HEK293 (cell line): ENCODE measurements around the gene KLHDC7A.
A peak's percentile ranks its signal among the peaks of the same experiment; 100 is the strongest.

Experiments used
- CTCF ChIA-PET: fragments of 350-600 bp; formaldehyde crosslinking; extraction: SDS; loops from one replicate; lab custom pipeline; 2021; ENCODE audit warnings: antibody characterized with exemption; lab: Yijun Ruan, JAX
- POLR2A ChIA-PET: fragments of 300-600 bp; formaldehyde crosslinking; extraction: SDS; loops from one replicate; lab custom pipeline; 2020; ENCODE audit warnings: antibody characterized with exemption, inconsistent platforms; lab: Yijun Ruan, JAX
- H3K27ac ChIP-seq: fragments of 200-500 bp; sonication (Bioruptor generic); 2 replicates; pipeline ENCODE4 v1.5.1; 2014; ENCODE audit warnings: low read depth, low read length, control low read depth, inconsistent platforms; ENCODE audit errors: extremely low read depth
- H3K36me3 ChIP-seq, 2 experiments: fragments of 200-500 bp in 1 of 2; sonication (Bioruptor generic) in 1 of 2; 1 replicate in 1 of 2; 2 replicates in 1 of 2; pipeline ENCODE4 v1.5.1; 2014 to 2017; ENCODE audit warnings: inconsistent platforms in 2 of 2, low read length in 2 of 2; ENCODE audit not compliant: control insufficient read depth in 2 of 2, insufficient read depth in 1 of 2
- H3K4me1 ChIP-seq: fragments of 200-500 bp; sonication (Bioruptor generic); 2 replicates; pipeline ENCODE4 v1.5.1; 2014; ENCODE audit warnings: mild to moderate bottlenecking, low read length, inconsistent platforms; ENCODE audit not compliant: control insufficient read depth, insufficient read depth
- H3K4me3 ChIP-seq: 2 replicates; pipeline ENCODE4 v1.5.1; 2011; ENCODE audit warnings: low read depth, mild to moderate bottlenecking, control low read depth, low read length, moderate library complexity
- H3K9me3 ChIP-seq: fragments of 200-500 bp; sonication (Bioruptor generic); 2 replicates; pipeline ENCODE4 v1.5.1; 2014; ENCODE audit warnings: low read depth, low read length, inconsistent platforms; ENCODE audit not compliant: control insufficient read depth, insufficient read depth
- EGR2 ChIP-seq: fragments of 450-650 bp; formaldehyde crosslinking; IDR thresholded peaks from 2 replicates; pipeline ENCODE4 v1.5.1; 2016; ENCODE audit warnings: low read depth, missing biosample characterization, missing genetic modification characterization
- HIC1 ChIP-seq: fragments of 450-650 bp; formaldehyde crosslinking; IDR thresholded peaks from 2 replicates; pipeline ENCODE4 v1.5.1; 2016; ENCODE audit warnings: missing biosample characterization, missing genetic modification characterization
- KLF17 ChIP-seq: fragments of 450-650 bp; formaldehyde crosslinking; IDR thresholded peaks from 2 replicates; pipeline ENCODE4 v1.5.1; 2016; ENCODE audit warnings: missing biosample characterization, missing genetic modification characterization
- OSR2 ChIP-seq: fragments of 450-650 bp; formaldehyde crosslinking; IDR thresholded peaks from 2 replicates; pipeline ENCODE4 v1.5.1; 2016; ENCODE audit warnings: missing biosample characterization, missing genetic modification characterization
- PATZ1 ChIP-seq: fragments of 450-650 bp; formaldehyde crosslinking; IDR thresholded peaks from 2 replicates; pipeline ENCODE4 v1.5.1; 2016; ENCODE audit warnings: missing biosample characterization, missing genetic modification characterization
- SCRT2 ChIP-seq: fragments of 450-650 bp; formaldehyde crosslinking; IDR thresholded peaks from 2 replicates; pipeline ENCODE4 v1.5.1; 2016; ENCODE audit warnings: missing biosample characterization, missing genetic modification characterization
- ZBTB17 ChIP-seq: fragments of 450-650 bp; formaldehyde crosslinking; IDR thresholded peaks from 2 replicates; pipeline ENCODE4 v1.5.1; 2016; ENCODE audit warnings: missing biosample characterization, missing genetic modification characterization
- ZFHX2 ChIP-seq: fragments of 450-650 bp; formaldehyde crosslinking; conservative IDR thresholded peaks from 2 replicates; pipeline ENCODE4 v1.5.1; 2016; ENCODE audit warnings: missing biosample characterization, missing genetic modification characterization
- ZNF114 ChIP-seq: fragments of 450-650 bp; formaldehyde crosslinking; IDR thresholded peaks from 2 replicates; pipeline ENCODE4 v1.5.0; 2017; ENCODE audit warnings: missing biosample characterization, missing genetic modification characterization
- ZNF16 ChIP-seq: fragments of 450-650 bp; formaldehyde crosslinking; IDR thresholded peaks from 2 replicates; pipeline ENCODE4 v1.5.1; 2016; ENCODE audit warnings: low read depth, missing biosample characterization, missing genetic modification characterization
- ZNF221 ChIP-seq: fragments of 450-650 bp; formaldehyde crosslinking; IDR thresholded peaks from 2 replicates; pipeline ENCODE4 v1.5.1; 2017; ENCODE audit warnings: missing biosample characterization, missing genetic modification characterization, borderline replicate concordance
- ZNF529 ChIP-seq: fragments of 450-650 bp; formaldehyde crosslinking; IDR thresholded peaks from 2 replicates; pipeline ENCODE4 v1.5.1; 2017; ENCODE audit warnings: missing genetic modification characterization, missing biosample characterization; ENCODE audit not compliant: insufficient replicate concordance
- ZNF600 ChIP-seq: fragments of 450-650 bp; formaldehyde crosslinking; IDR thresholded peaks from 2 replicates; pipeline ENCODE4 v1.5.1; 2016; ENCODE audit warnings: missing biosample characterization, missing genetic modification characterization
- ZNF629 ChIP-seq: fragments of 450-650 bp; formaldehyde crosslinking; IDR thresholded peaks from 2 replicates; pipeline ENCODE4 v1.5.1; 2017; ENCODE audit warnings: missing biosample characterization, missing genetic modification characterization
- ZNF654 ChIP-seq: fragments of 450-650 bp; formaldehyde crosslinking; IDR thresholded peaks from 2 replicates; pipeline ENCODE4 v1.5.1; 2016; ENCODE audit warnings: low read depth, missing biosample characterization, missing genetic modification characterization
- TF ChIP-seq, protein P1 (sequence below): fragments of 450-650 bp; formaldehyde crosslinking; IDR thresholded peaks from 2 replicates; pipeline ENCODE4 v1.5.1; 2017; ENCODE audit warnings: missing biosample characterization, missing genetic modification characterization
- TF ChIP-seq, protein P2 (sequence below): fragments of 450-650 bp; formaldehyde crosslinking; IDR thresholded peaks from 2 replicates; pipeline ENCODE4 v1.5.1; 2016; ENCODE audit warnings: missing biosample characterization, missing genetic modification characterization
- TF ChIP-seq, protein P3 (sequence below): fragments of 450-650 bp; formaldehyde crosslinking; IDR thresholded peaks from 2 replicates; pipeline ENCODE4 v1.5.1; 2016; ENCODE audit warnings: missing biosample characterization, missing genetic modification characterization

KLHDC7A gene

DNA sequence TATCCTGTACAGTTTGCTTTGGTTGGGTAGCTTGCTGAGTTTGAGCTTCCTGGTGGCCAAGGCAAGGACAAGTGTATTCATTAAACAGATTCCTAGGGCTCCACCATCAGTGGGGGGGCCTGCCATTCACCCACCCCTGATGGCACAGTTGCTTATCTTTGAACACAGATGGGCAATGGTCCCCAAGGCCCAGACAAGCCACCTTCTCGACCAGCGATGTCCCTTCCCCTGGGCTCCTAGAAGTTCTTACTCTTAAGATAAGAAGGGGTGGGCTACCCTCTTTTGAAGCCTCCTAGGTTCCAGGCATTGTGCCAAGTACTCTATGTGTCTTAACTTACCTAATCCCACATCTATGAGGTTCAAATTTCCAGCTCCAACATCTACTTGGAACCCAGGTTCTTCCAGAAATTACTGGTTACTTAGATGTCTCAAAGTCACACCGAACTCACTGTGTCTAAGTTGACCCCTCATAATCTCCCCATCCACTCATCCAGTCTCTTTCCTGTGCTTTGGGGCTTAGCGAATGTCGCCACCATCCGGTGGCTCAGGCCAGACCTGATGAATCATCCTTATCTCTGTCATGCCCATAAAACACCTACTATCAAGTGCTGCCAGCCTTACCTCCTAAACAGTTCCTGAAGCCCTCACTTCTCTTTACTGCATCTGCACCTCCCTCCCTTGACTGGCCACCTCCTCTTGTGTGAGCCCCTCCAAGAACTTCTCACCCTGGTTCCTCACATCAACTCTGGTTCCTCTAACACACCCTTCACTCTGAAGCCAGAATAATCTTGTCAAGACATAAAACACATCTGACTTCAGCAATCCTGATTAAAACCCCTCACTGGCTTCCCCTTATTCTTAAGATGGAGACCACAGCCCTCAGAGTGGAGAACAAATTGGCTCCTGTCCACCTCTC is 50.1 kb downstream of the KLHDC7A start:
- POLR2A ChIA-PET: no interaction called here
- no peaks in the 10 kb centered on the region for H3K9me3 ChIP-seq
- CTCF ChIA-PET: interaction anchor here (0.6 to 1.8 kb wide), 6 partner anchors 20 to 607 kb away, joined by 3 to 6 read pairs (median 3); no protein-coding TSS in a partner anchor
- H3K36me3 ChIP-seq: no peaks in the 10 kb centered on the region
- H3K4me1 ChIP-seq: no peaks in the 10 kb centered on the region
- H3K27ac ChIP-seq: no peak overlapping the region
- TF ChIP-seq ZBTB17 (tag by site-specific recombination) (peak; percentile 64), ZNF629 (tag by site-specific recombination) (0 out of 2 replicates have a peak, but pooled peaks have one; percentile 27), ZNF529 (no peak), ZNF600 (peak; percentile 48; the same call in 1 of the 2 replicates), ZNF16 (no peak), KLF17 (tag by site-specific recombination) (0 out of 2 replicates have a peak, but pooled peaks have one; percentile 51), ZFHX2 (peak; percentile 69), SCRT2 (tag by site-specific recombination) (no peak), OSR2 (0 out of 2 replicates have a peak, but pooled peaks have one; percentile 31), HIC1 (no peak), ZNF654 (peak; percentile 56), PATZ1 (tag by site-specific recombination) (0 out of 2 replicates have a peak, but pooled peaks have one; percentile 27), ZNF221 (no peak), ZNF114 (tag by site-specific recombination) (no peak), EGR2 (peak; percentile 75)
- TF ChIP-seq, protein P1, sequence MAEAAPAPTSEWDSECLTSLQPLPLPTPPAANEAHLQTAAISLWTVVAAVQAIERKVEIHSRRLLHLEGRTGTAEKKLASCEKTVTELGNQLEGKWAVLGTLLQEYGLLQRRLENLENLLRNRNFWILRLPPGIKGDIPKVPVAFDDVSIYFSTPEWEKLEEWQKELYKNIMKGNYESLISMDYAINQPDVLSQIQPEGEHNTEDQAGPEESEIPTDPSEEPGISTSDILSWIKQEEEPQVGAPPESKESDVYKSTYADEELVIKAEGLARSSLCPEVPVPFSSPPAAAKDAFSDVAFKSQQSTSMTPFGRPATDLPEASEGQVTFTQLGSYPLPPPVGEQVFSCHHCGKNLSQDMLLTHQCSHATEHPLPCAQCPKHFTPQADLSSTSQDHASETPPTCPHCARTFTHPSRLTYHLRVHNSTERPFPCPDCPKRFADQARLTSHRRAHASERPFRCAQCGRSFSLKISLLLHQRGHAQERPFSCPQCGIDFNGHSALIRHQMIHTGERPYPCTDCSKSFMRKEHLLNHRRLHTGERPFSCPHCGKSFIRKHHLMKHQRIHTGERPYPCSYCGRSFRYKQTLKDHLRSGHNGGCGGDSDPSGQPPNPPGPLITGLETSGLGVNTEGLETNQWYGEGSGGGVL (tag by site-specific recombination): peak; percentile 52
- TF ChIP-seq, protein P2, sequence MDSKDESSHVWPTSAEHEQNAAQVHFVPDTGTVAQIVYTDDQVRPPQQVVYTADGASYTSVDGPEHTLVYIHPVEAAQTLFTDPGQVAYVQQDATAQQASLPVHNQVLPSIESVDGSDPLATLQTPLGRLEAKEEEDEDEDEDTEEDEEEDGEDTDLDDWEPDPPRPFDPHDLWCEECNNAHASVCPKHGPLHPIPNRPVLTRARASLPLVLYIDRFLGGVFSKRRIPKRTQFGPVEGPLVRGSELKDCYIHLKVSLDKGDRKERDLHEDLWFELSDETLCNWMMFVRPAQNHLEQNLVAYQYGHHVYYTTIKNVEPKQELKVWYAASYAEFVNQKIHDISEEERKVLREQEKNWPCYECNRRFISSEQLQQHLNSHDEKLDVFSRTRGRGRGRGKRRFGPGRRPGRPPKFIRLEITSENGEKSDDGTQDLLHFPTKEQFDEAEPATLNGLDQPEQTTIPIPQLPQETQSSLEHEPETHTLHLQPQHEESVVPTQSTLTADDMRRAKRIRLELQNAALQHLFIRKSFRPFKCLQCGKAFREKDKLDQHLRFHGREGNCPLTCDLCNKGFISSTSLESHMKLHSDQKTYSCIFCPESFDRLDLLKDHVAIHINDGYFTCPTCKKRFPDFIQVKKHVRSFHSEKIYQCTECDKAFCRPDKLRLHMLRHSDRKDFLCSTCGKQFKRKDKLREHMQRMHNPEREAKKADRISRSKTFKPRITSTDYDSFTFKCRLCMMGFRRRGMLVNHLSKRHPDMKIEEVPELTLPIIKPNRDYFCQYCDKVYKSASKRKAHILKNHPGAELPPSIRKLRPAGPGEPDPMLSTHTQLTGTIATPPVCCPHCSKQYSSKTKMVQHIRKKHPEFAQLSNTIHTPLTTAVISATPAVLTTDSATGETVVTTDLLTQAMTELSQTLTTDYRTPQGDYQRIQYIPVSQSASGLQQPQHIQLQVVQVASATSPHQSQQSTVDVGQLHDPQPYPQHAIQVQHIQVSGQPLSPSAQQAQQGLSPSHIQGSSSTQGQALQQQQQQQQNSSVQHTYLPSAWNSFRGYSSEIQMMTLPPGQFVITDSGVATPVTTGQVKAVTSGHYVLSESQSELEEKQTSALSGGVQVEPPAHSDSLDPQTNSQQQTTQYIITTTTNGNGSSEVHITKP: peak; percentile 78
- TF ChIP-seq, protein P3, sequence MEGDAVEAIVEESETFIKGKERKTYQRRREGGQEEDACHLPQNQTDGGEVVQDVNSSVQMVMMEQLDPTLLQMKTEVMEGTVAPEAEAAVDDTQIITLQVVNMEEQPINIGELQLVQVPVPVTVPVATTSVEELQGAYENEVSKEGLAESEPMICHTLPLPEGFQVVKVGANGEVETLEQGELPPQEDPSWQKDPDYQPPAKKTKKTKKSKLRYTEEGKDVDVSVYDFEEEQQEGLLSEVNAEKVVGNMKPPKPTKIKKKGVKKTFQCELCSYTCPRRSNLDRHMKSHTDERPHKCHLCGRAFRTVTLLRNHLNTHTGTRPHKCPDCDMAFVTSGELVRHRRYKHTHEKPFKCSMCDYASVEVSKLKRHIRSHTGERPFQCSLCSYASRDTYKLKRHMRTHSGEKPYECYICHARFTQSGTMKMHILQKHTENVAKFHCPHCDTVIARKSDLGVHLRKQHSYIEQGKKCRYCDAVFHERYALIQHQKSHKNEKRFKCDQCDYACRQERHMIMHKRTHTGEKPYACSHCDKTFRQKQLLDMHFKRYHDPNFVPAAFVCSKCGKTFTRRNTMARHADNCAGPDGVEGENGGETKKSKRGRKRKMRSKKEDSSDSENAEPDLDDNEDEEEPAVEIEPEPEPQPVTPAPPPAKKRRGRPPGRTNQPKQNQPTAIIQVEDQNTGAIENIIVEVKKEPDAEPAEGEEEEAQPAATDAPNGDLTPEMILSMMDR (tag by site-specific recombination): peak; percentile 61
- H3K4me3 ChIP-seq: no peak overlapping the region
